Ovary (tissue), 9 donors: ENCODE data around the gene GLIPR1. TPM values are rescaled to one million over a fixed set of nuclear protein-coding genes. Genes with fewer than 3 reads are reported as not detected.

Experiments
- DNase-seq, 5 donors: peaks; one replicate each; pipeline ENCODE4 v3.0.0-alpha.2; 2019 to 2020
- H3K27ac ChIP-seq, 2 donors: fragments of 200-600 bp; one replicate each; pipeline versions ENCODE4 v1.5.1 to v1.8.0; 2019 to 2022
- H3K27me3 ChIP-seq: fragments of 200-600 bp; one replicate; pipeline ENCODE4 v1.8.0; 2022
- H3K36me3 ChIP-seq: fragments of 200-600 bp; sonication (generic); one replicate; pipeline ENCODE4 v1.5.1; 2019
- H3K4me1 ChIP-seq: one replicate; pipeline ENCODE4 v1.8.1; 2013; ENCODE audit warnings: mild to moderate bottlenecking, moderate library complexity; ENCODE audit not compliant: insufficient read depth
- H3K4me3 ChIP-seq: fragments of 200-600 bp; sonication (generic); one replicate; pipeline ENCODE4 v1.5.1; 2017
- H3K9me3 ChIP-seq, 2 donors: fragments of 200-600 bp in 1 of 2; sonication (generic) in 1 of 2; one replicate each; pipeline versions ENCODE4 v1.5.1 to v1.8.1; 2013 to 2019; ENCODE audit warnings: mild to moderate bottlenecking in 1 of 2, moderate library complexity in 1 of 2
- EP300 ChIP-seq: sonication (generic); formaldehyde crosslinking; IDR thresholded peaks from one replicate; pipeline ENCODE4 v1.6.1; 2017; ENCODE audit warnings: antibody characterized with exemption
- POLR2A ChIP-seq: fragments of 450-650 bp; IDR thresholded peaks from one replicate; pipeline ENCODE4 v1.6.1; 2017; ENCODE audit warnings: antibody characterized with exemption, mild to moderate bottlenecking, moderate library complexity
- WGBS, 3 donors: extraction: QIAGEN DNeasy Blood & Tissue Kit in 1 of 3; methylation state at CpG; one replicate each; pipeline versions ENCODE4 v1.1.5 to v1.1.7; 2013 to 2017; 5-methylcytosine and 5-hydroxymethylcytosine counted together
- intact Hi-C, 4 donors: fragments of 100-400 bp; cut with DNase I; formaldehyde crosslinking; loops; one replicate each; pipeline versions ENCODE4 v1.11.0 to v1.15.1; 2022 to 2023
- polyA plus RNA-seq, 2 donors: library from polyadenylated mRNA; stranded (reverse); fragments of 200-250 nt in 1 of 2; fragments of 350-450 nt in 1 of 2; fragmentation: Illumina TruSeq in 1 of 2; extraction: RNeasy Lipid Tissue Mini Kit (QIAGEN cat#74804) in 1 of 2; gene quantifications; one replicate each; pipeline ENCODE4 v1.2.3, GENCODE V29; 2013 to 2014
- total RNA-seq, 7 donors: library from RNA; depleted of rRNA in 2 of 7; stranded (reverse); fragments of >200 nt in 2 of 7; fragmentation: NEBNext Ultra II Directional in 3 of 7; extraction: Animal tissue kit (Norgen Biotek cat#: 25700) in 3 of 7; gene quantifications; one replicate each; pipeline versions ENCODE4 v1.1.0 to v1.2.4, GENCODE V29; 2016 to 2023
- TF ChIP-seq, protein P1 (sequence below), 3 donors: fragments of 450-650 bp in 2 of 3; fragments of 200-600 bp in 1 of 3; IDR thresholded peaks; one replicate each; pipeline versions ENCODE4 v1.5.1 to v1.8.0; 2016 to 2022; ENCODE audit warnings: antibody characterized with exemption in 3 of 3, mild to moderate bottlenecking in 1 of 3
- donor health status: DM: no; HTN: no; CAD: no; lungs with moderate emphysema.
- donor health status: DM: no; HTN: no; CAD: no.
- donor health status: Bipolar disorder and iron deficiency.
- donor health status: DM: yes; HTN: yes; CAD: no.
- donor health status: DM: no; HTN: no; CAD: no.
- donor health status: DM: yes; HTN: yes; CAD: no.

The GLIPR1 gene
- total and polyA plus RNA-seq, 9 donors = 8.5 to 122 (median 27.9) TPM

DNA sequence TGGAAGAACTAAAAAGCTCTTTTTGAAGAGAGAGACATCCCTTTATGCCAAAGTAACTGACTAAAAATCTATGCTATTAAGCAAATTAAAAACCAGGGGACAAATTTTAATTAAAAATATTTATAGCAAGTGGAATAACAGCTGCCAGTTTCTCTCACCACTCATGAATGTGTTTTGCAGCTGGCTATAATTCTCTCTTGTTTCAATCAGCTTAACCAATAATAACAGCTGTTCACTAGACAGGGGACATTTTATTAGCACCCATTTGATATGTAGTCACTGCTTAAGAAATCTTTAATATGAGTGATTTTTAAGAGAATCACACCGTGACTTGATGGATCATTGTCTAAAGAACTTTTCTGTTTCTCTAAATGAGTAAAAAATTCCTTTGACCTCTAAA, 65.1 kb downstream of the GLIPR1 start:
- no peaks in the 10 kb centered on the region for H3K9me3 ChIP-seq
- no peak overlapping the region for H3K27ac ChIP-seq
- no peaks in the 10 kb centered on the region for H3K36me3 ChIP-seq
- peaks cover 2% of the 10 kb centered on the region for H3K4me1 ChIP-seq
- intact Hi-C loops = no loop called here
- DNase-seq = no peak
- WGBS, 3 donors = 94 to 98% (median 95%) methylated on average over 1 of the region's 1 CpG
- H3K27me3 ChIP-seq = no peaks in the 10 kb centered on the region
- H3K4me3 ChIP-seq = no peak overlapping the region
- TF ChIP-seq, protein P1, sequence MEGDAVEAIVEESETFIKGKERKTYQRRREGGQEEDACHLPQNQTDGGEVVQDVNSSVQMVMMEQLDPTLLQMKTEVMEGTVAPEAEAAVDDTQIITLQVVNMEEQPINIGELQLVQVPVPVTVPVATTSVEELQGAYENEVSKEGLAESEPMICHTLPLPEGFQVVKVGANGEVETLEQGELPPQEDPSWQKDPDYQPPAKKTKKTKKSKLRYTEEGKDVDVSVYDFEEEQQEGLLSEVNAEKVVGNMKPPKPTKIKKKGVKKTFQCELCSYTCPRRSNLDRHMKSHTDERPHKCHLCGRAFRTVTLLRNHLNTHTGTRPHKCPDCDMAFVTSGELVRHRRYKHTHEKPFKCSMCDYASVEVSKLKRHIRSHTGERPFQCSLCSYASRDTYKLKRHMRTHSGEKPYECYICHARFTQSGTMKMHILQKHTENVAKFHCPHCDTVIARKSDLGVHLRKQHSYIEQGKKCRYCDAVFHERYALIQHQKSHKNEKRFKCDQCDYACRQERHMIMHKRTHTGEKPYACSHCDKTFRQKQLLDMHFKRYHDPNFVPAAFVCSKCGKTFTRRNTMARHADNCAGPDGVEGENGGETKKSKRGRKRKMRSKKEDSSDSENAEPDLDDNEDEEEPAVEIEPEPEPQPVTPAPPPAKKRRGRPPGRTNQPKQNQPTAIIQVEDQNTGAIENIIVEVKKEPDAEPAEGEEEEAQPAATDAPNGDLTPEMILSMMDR (IDR thresholded peaks at IDR 0.05) = no peak

DNA sequence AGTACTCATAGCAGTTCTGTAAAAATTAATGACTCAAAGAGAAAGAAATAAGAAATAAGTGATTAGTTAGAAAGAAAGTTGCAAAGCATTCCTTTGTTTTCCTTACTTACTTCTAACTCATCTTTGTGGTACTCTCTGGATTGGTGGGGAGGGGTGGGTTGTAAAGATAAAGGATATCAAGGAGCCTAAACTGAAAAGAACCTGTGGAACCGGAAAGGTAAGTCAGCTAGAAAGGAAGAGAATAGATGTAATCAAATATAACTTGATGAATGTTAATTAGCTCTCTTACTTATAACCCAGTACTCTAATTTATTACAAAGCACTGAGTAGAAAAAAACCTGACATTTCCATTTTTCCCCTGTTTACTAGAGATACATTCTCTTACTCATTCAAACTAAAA, 68.3 kb downstream of the GLIPR1 start:
- Histone ChIP-seq H3K27ac (no peak overlapping the region), H3K4me1 (peaks cover 6% of the 10 kb centered on the region), H3K9me3 (no peaks in the 10 kb centered on the region), H3K36me3 (no peaks in the 10 kb centered on the region), H3K27me3 (no peaks in the 10 kb centered on the region), H3K4me3 (no peak overlapping the region)
- no peak for DNase-seq
- TF ChIP-seq POLR2A (no peak), EP300 (no peak)
- TF ChIP-seq, protein P1 (IDR thresholded peaks at IDR 0.05) = no peak
- 92 to 97% (median 96%) methylated on average over 1 of the region's 1 CpG for WGBS, 3 donors
- intact Hi-C loops = no loop called here

DNA sequence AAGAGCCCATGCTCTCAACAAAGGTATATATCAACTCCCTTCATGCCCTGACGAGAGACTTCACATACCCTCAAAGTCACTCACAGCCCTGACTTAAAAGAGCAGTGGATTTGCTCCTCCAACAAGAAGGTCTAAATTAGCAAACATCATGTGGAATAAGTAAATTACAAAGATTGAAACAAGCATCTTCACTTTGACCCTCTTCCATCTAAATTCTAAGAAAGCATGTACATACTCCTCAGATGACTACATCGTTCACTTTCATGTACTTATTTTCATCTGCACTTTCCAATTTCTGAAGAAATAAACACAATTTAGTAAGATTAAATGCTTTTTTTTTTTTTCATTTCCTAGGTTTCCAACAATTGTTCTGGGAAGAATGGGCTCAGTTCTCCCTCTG, 69.4 kb downstream of the GLIPR1 start:
- 51 to 58% (median 56%) methylated on average over 2 of the region's 2 CpGs for WGBS, 3 donors
- H3K4me3 ChIP-seq = no peak overlapping the region
- DNase-seq = no peak
- intact Hi-C loops = no loop called here
- H3K27ac ChIP-seq = no peak overlapping the region
- H3K4me1 ChIP-seq = peaks cover 6% of the 10 kb centered on the region
- H3K9me3 ChIP-seq = no peaks in the 10 kb centered on the region
- TF ChIP-seq, protein P1 (IDR thresholded peaks at IDR 0.05) = no peak
- TF ChIP-seq EP300 = no peak
- TF ChIP-seq POLR2A = no peak
- H3K27me3 ChIP-seq = no peaks in the 10 kb centered on the region
- no peaks in the 10 kb centered on the region for H3K36me3 ChIP-seq

DNA sequence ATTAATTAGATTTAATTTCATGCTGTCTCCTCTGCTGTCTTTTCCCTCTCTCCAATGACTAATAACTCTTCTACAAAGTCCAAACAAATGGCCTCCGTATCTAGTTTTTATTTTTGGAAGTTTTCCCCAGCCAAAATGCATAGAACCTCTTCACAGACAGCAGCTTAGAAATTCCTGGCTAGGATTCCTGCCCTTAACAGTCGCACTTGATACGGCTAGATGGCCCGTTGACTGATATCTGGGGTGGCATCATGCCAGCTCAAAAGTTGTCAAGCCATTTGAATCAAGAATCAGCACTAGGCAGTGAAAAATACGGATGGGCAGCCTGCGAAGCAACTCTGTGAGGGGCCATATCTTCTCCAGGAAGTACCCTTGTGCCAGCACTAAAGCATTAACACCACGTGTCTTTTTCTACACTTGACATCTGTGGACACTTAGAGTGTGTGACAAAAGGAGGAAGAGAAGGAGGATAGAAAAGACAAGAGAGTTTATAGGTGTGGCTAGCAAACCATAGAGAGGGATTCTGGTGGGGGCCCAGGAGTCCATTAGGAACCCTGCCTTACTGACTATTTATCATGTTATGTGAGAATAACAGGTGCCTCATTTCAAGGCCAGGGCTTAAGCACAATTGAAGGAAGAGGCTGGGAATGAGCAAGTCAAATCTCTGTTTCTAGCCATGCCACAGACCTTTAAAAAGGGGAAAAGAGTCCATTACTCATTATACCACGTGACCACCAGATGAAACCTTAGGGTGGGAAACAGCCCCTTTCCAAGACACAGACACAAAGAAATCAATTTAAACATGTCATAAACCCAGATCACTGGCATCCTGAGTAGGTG, 70.1 kb downstream of the GLIPR1 start:
- H3K27me3 ChIP-seq = no peaks in the 10 kb centered on the region
- WGBS, 3 donors = 12 to 22% (median 19%) methylated on average over 8 of the region's 8 CpGs
- peaks cover 6% of the 10 kb centered on the region for H3K4me1 ChIP-seq
- DNase-seq = no peak
- H3K4me3 ChIP-seq = no peak overlapping the region
- no peaks in the 10 kb centered on the region for H3K36me3 ChIP-seq
- intact Hi-C loops = no loop called here
- no peak overlapping the region for H3K27ac ChIP-seq
- no peak for TF ChIP-seq EP300
- no peak for TF ChIP-seq POLR2A
- TF ChIP-seq, protein P1 (IDR thresholded peaks at IDR 0.05) = no peak
- no peaks in the 10 kb centered on the region for H3K9me3 ChIP-seq
